Astrocyte (in vitro differentiated cells and primary cell): ENCODE measurements around the gene TNNI2. TPM values are rescaled to one million over a fixed set of nuclear protein-coding genes. Genes with fewer than 3 reads are reported as not detected.

Experiments
- DNase-seq: peaks from one replicate; pipeline ENCODE4 v3.0.0-alpha.2; 2010; ENCODE audit warnings: low read depth
- FAIRE-seq: peaks from 2 replicates; lab custom pipeline; 2011; peaks lifted over from hg19 to GRCh38; lab: Jason Lieb, UNC
- H2AFZ ChIP-seq: 2 replicates; pipeline ENCODE4 v1.6.0; 2012; ENCODE audit warnings: low read depth, low read length, inconsistent platforms
- H3K27ac ChIP-seq: 2 replicates; pipeline ENCODE4 v1.5.1; 2011; ENCODE audit warnings: low read depth, low read length, inconsistent platforms
- H3K27me3 ChIP-seq: 2 replicates; pipeline ENCODE4 v1.6.0; 2011; ENCODE audit warnings: low read length, inconsistent platforms; ENCODE audit not compliant: insufficient read depth
- H3K36me3 ChIP-seq: 2 replicates; pipeline ENCODE4 v1.5.1; 2011; ENCODE audit warnings: low read length, inconsistent platforms; ENCODE audit not compliant: insufficient read depth
- H3K4me1 ChIP-seq: 2 replicates; pipeline ENCODE4 v1.5.1; 2011; ENCODE audit warnings: low read length, inconsistent platforms; ENCODE audit not compliant: insufficient read depth
- H3K4me2 ChIP-seq: 2 replicates; pipeline ENCODE4 v1.6.0; 2012; ENCODE audit warnings: low read length, inconsistent platforms
- H3K4me3 ChIP-seq: 2 replicates; pipeline ENCODE4 v1.5.1; 2011; ENCODE audit warnings: low read depth, mild to moderate bottlenecking, low read length, inconsistent platforms; ENCODE audit not compliant: insufficient read depth
- H3K79me2 ChIP-seq: 2 replicates; pipeline ENCODE4 v1.6.0; 2012; ENCODE audit warnings: mild to moderate bottlenecking, low read length, inconsistent platforms; ENCODE audit not compliant: insufficient read depth
- H3K9ac ChIP-seq: 2 replicates; pipeline ENCODE4 v1.6.0; 2012; ENCODE audit warnings: mild to moderate bottlenecking, low read length, inconsistent platforms
- H3K9me3 ChIP-seq: 2 replicates; pipeline ENCODE4 v1.5.1; 2012; ENCODE audit warnings: low read depth, mild to moderate bottlenecking, low read length, inconsistent platforms; ENCODE audit not compliant: insufficient read depth
- H4K20me1 ChIP-seq: 2 replicates; pipeline ENCODE4 v1.6.0; 2012; ENCODE audit warnings: low read length, inconsistent platforms; ENCODE audit not compliant: insufficient read depth
- H3K27ac Mint-ChIP-seq: one replicate; pipeline ENCODE4 v1.8.0; 2021; ENCODE audit warnings: mild to moderate bottlenecking, mixed read lengths; ENCODE audit not compliant: unreplicated experiment
- H3K27me3 Mint-ChIP-seq: one replicate; pipeline ENCODE4 v1.8.0; 2021; ENCODE audit warnings: low read depth, mixed read lengths; ENCODE audit not compliant: unreplicated experiment
- H3K36me3 Mint-ChIP-seq: one replicate; pipeline ENCODE4 v1.8.0; 2021; ENCODE audit warnings: low read depth, mixed read lengths; ENCODE audit not compliant: unreplicated experiment
- H3K4me1 Mint-ChIP-seq: one replicate; pipeline ENCODE4 v1.8.0; 2021; ENCODE audit warnings: low read depth, mixed read lengths; ENCODE audit not compliant: unreplicated experiment
- H3K4me3 Mint-ChIP-seq: one replicate; pipeline ENCODE4 v1.8.0; 2021; ENCODE audit warnings: mild to moderate bottlenecking, moderate library complexity, mixed read lengths; ENCODE audit not compliant: unreplicated experiment
- H3K9me3 Mint-ChIP-seq: one replicate; pipeline ENCODE4 v1.8.0; 2021; ENCODE audit warnings: mild to moderate bottlenecking, mixed read lengths; ENCODE audit not compliant: unreplicated experiment
- CTCF ChIP-seq: IDR thresholded peaks from 2 replicates; pipeline ENCODE4 v1.5.1; 2011; ENCODE audit warnings: low read depth, mild to moderate bottlenecking, inconsistent platforms, low read length, moderate library complexity; ENCODE audit not compliant: insufficient read depth
- EZH2 ChIP-seq: IDR thresholded peaks from 2 replicates; pipeline ENCODE4 v1.6.1; 2012; ENCODE audit warnings: mild to moderate bottlenecking, low read length, inconsistent platforms; ENCODE audit not compliant: insufficient read depth
- microRNA-seq: library from miRNA; unstranded; fragments of <30 nt; microRNA quantifications from one replicate; pipeline ENCODE4 v1.2.0, GENCODE V29; 2020
- total RNA-seq: library from RNA; stranded (reverse); gene quantifications from 2 replicates; pipeline ENCODE4 v1.2.1, GENCODE V29; 2021

The TNNI2 gene
- total RNA-seq, 1 donor from 2014 or later: not detected

- TF ChIP-seq CTCF (no peak), EZH2 (no peak)
- Mint-ChIP-seq H3K4me3 (no peak overlapping the region), H3K4me1 (no peaks in the 10 kb centered on the region), H3K36me3 (no peaks in the 10 kb centered on the region), H3K9me3 (no peaks in the 10 kb centered on the region), H3K27ac (no peak overlapping the region), H3K27me3 (peaks cover 26% of the 10 kb centered on the region)
- FAIRE-seq (no peak), DNase-seq (no peak)
- no peak overlapping the region for H2AFZ ChIP-seq
- no peaks in the 10 kb centered on the region for H3K27me3 ChIP-seq
- H3K4me1 ChIP-seq: no peaks in the 10 kb centered on the region
- no peak overlapping the region for H3K4me2 ChIP-seq
- H3K36me3 ChIP-seq: no peaks in the 10 kb centered on the region
- no peak overlapping the region for H3K27ac ChIP-seq
- H3K4me3 ChIP-seq: no peak overlapping the region
- H3K9ac ChIP-seq: no peak overlapping the region
- no peaks in the 10 kb centered on the region for H4K20me1 ChIP-seq
- H3K79me2 ChIP-seq: no peaks in the 10 kb centered on the region
- no peaks in the 10 kb centered on the region for H3K9me3 ChIP-seq
These were observed 51.4 kb downstream of the TNNI2 start for GRCh38 chr11:1889941-1890855.

Small RNAs within 50 kb of the gene (microRNA-seq; reads per million reads assigned to microRNA genes)
- gene MIR4298: not detected
- not detected for gene MIR7847

Other genes starting within 250 kb of the TNNI2 start
- not detected in 2 replicates for gene KRTAP5-2, start 240.7 kb upstream of the TNNI2 start, total RNA-seq
- not detected in 2 replicates for gene KRTAP5-3, start 230.5 kb upstream of the TNNI2 start, total RNA-seq
- not detected in 2 replicates for gene KRTAP5-4, start 216.8 kb upstream of the TNNI2 start, total RNA-seq
- gene KRTAP5-5, start 209.2 kb upstream of the TNNI2 start, total RNA-seq: not detected in 2 replicates
- gene KRTAP5-6, start 141.8 kb upstream of the TNNI2 start, total RNA-seq: not detected in 2 replicates
- gene IFITM10, start 88.4 kb upstream of the TNNI2 start, total RNA-seq: 2.0 and 5.1 TPM in 2 replicates
- 290 and 340 TPM in 2 replicates for gene CTSD, start 75.1 kb upstream of the TNNI2 start, total RNA-seq
- gene SYT8, start 4.0 kb upstream of the TNNI2 start, total RNA-seq: 0.36 and 0.38 TPM in 2 replicates
- gene LSP1, start 14.1 kb downstream of the TNNI2 start, total RNA-seq: 1.3 and 1.9 TPM in 2 replicates
- not detected in 2 replicates for gene PRR33, start 52.9 kb downstream of the TNNI2 start, total RNA-seq
- not detected in 2 replicates for gene TNNT3, start 80.7 kb downstream of the TNNI2 start, total RNA-seq
- gene MRPL23, start 108.4 kb downstream of the TNNI2 start, total RNA-seq: 22.2 and 26.9 TPM in 2 replicates
- 0.52 and 0.70 TPM in 2 replicates for gene H19, start 158.9 kb downstream of the TNNI2 start, total RNA-seq